GM21447 (cell line): ENCODE data around the gene KLHL36.
A peak's percentile ranks its signal among the peaks of the same experiment; 100 is the strongest.

Source experiments
- ATAC-seq: cut with Tn5 transposase; IDR thresholded peaks from one replicate; pipeline ENCODE4 v1.9.1; 2021; ENCODE audit not compliant: unreplicated experiment

KLHL36 gene

GRCh38 chr16:84647828-84648594 is at the start of gene KLHL36:
Gene KLHL36 (plus strand): TSS chr16:84648511. CDS start chr16:84650868, 2,357 bp downstream.
- peak; percentile 72 for ATAC-seq

GRCh38 chr16:84599521-84600202 is 48.6 kb upstream of the KLHL36 start:
- peak; percentile 47 for ATAC-seq

GRCh38 chr16:84600343-84601229 is 47.7 kb upstream of the KLHL36 start:
- peak; percentile 64 for ATAC-seq

GRCh38 chr16:84603140-84603816 is 45.0 kb upstream of the KLHL36 start:
- no peak for ATAC-seq

GRCh38 chr16:84603940-84604339 is 44.4 kb upstream of the KLHL36 start:
- no peak for ATAC-seq

GRCh38 chr16:84604477-84605013 is 43.8 kb upstream of the KLHL36 start:
- ATAC-seq, result no peak

- ATAC-seq, result no peak
Measured at GRCh38 chr16:84605339-84605848, 42.9 kb upstream of the KLHL36 start.

- ATAC-seq, result no peak
Measured at GRCh38 chr16:84606081-84606875, 42.0 kb upstream of the KLHL36 start.

GRCh38 chr16:84607061-84607460 is 41.2 kb upstream of the KLHL36 start:
- ATAC-seq, result no peak

- peak; percentile 49 for ATAC-seq
Measured at GRCh38 chr16:84607694-84608093, 40.6 kb upstream of the KLHL36 start.

- no peak for ATAC-seq
Measured at GRCh38 chr16:84608282-84608681, 40.0 kb upstream of the KLHL36 start.

- ATAC-seq, result no peak
Measured at GRCh38 chr16:84609563-84610177, 38.6 kb upstream of the KLHL36 start.

GRCh38 chr16:84610376-84610775 is 37.9 kb upstream of the KLHL36 start:
- ATAC-seq, result no peak

GRCh38 chr16:84611041-84611440 is 37.3 kb upstream of the KLHL36 start:
- no peak for ATAC-seq

- no peak for ATAC-seq
Measured at GRCh38 chr16:84612686-84613085, 35.6 kb upstream of the KLHL36 start.

GRCh38 chr16:84613408-84614072 is 34.8 kb upstream of the KLHL36 start:
- no peak for ATAC-seq

GRCh38 chr16:84614073-84614459 is 34.2 kb upstream of the KLHL36 start:
- ATAC-seq, result no peak

- ATAC-seq, result no peak
Measured at GRCh38 chr16:84614623-84614967, 33.7 kb upstream of the KLHL36 start.
